ENCODE results near the gene FGD5.

- TF ChIP-seq, protein P1, sequence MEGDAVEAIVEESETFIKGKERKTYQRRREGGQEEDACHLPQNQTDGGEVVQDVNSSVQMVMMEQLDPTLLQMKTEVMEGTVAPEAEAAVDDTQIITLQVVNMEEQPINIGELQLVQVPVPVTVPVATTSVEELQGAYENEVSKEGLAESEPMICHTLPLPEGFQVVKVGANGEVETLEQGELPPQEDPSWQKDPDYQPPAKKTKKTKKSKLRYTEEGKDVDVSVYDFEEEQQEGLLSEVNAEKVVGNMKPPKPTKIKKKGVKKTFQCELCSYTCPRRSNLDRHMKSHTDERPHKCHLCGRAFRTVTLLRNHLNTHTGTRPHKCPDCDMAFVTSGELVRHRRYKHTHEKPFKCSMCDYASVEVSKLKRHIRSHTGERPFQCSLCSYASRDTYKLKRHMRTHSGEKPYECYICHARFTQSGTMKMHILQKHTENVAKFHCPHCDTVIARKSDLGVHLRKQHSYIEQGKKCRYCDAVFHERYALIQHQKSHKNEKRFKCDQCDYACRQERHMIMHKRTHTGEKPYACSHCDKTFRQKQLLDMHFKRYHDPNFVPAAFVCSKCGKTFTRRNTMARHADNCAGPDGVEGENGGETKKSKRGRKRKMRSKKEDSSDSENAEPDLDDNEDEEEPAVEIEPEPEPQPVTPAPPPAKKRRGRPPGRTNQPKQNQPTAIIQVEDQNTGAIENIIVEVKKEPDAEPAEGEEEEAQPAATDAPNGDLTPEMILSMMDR (IDR thresholded peaks at IDR 0.05) = no peak
- TF ChIP-seq POLR2A (IDR thresholded peaks at IDR 0.05) = no peak
Measured at GRCh38 chr3:14947886-14948608, 129.3 kb downstream of the FGD5 start.

All from vagina (tissue), 2 donors.